ENCODE results near the gene FAM120A.

The FAM120A gene

GRCh38 chr9:93536874-93537273, 85.4 kb downstream of the FAM120A start:
- peaks cover 4% of the 10 kb centered on the region for H3K4me1 ChIP-seq (ENCODE audit: control insufficient read depth, insufficient read depth, low read length)
- no peaks in the 10 kb centered on the region for H3K9me3 ChIP-seq (ENCODE audit: control insufficient read depth, low read length)
- H3K27me3 ChIP-seq (replicated peaks; ENCODE audit: control insufficient read depth, insufficient read depth, low read length) = no peaks in the 10 kb centered on the region
- DNase-seq (ENCODE audit: low read depth) = no peak
- peaks cover 74% of the 10 kb centered on the region for H3K36me3 ChIP-seq (ENCODE audit: control insufficient read depth, insufficient read depth, low read length, severe bottlenecking)
- H3K4me3 ChIP-seq (ENCODE audit: low read length) = no peak overlapping the region
- H3K9ac ChIP-seq (ENCODE audit: low read length) = no peak overlapping the region

DNA sequence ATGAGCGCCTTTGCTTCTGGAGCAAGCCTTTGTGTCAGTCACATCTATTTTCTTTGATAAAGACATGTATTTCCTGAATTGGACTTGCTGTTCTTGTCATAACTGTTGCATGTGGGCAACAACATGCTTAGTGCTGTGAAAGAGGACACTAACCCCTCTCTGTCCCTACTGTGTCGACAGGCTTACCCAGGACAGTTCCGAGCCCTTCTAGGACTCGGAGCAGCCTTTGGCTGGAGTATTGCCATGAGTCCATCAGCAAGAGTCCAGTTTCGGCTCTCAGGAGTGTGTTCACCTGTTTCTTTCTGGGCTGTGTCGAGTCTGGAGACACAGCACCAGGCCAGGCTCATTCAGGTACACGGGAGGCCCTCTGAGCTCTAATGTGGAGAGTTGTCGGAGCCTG, 88.8 kb downstream of the FAM120A start:
- Histone ChIP-seq H3K27me3 (replicated peaks; ENCODE audit: control insufficient read depth, insufficient read depth, low read length) (no peaks in the 10 kb centered on the region), H3K4me1 (ENCODE audit: control insufficient read depth, insufficient read depth, low read length) (peaks cover 7% of the 10 kb centered on the region), H3K36me3 (ENCODE audit: control insufficient read depth, insufficient read depth, low read length, severe bottlenecking) (peaks cover 63% of the 10 kb centered on the region), H3K4me3 (ENCODE audit: low read length) (no peak overlapping the region), H3K9me3 (ENCODE audit: control insufficient read depth, low read length) (no peaks in the 10 kb centered on the region), H3K9ac (ENCODE audit: low read length) (no peak overlapping the region)
- DNase-seq (ENCODE audit: low read depth) = no peak

DNA sequence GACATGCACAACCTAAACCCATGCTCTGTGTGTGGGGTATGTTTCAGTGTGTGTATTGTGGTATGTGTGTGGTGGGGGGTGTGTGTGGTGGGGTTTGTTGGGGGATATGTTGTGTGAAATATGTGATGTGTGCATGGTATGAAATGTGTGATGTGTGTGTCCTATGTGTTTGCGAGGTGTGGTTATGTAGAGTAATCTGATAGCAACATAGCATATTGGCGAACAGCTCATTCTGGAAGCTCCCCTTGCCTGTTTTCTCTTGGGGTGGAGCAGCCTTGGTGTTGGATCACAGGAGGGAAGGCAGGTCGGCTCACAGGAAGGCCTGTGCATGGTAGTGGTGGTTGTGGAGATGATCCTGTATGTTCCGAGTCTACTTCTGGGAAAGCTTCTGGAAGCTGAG, 89.5 kb downstream of the FAM120A start:
- H3K27me3 ChIP-seq (replicated peaks; ENCODE audit: control insufficient read depth, insufficient read depth, low read length) = no peaks in the 10 kb centered on the region
- peaks cover 7% of the 10 kb centered on the region for H3K4me1 ChIP-seq (ENCODE audit: control insufficient read depth, insufficient read depth, low read length)
- peaks cover 61% of the 10 kb centered on the region for H3K36me3 ChIP-seq (ENCODE audit: control insufficient read depth, insufficient read depth, low read length, severe bottlenecking)
- no peak overlapping the region for H3K9ac ChIP-seq (ENCODE audit: low read length)
- DNase-seq (ENCODE audit: low read depth) = no peak
- no peak overlapping the region for H3K4me3 ChIP-seq (ENCODE audit: low read length)
- H3K9me3 ChIP-seq (ENCODE audit: control insufficient read depth, low read length) = no peaks in the 10 kb centered on the region

- no peak overlapping the region for H3K9ac ChIP-seq (ENCODE audit: low read length)
- H3K27me3 ChIP-seq (replicated peaks; ENCODE audit: control insufficient read depth, insufficient read depth, low read length) = no peaks in the 10 kb centered on the region
- H3K9me3 ChIP-seq (ENCODE audit: control insufficient read depth, low read length) = no peaks in the 10 kb centered on the region
- peaks cover 61% of the 10 kb centered on the region for H3K36me3 ChIP-seq (ENCODE audit: control insufficient read depth, insufficient read depth, low read length, severe bottlenecking)
- no peak for DNase-seq (ENCODE audit: low read depth)
- H3K4me3 ChIP-seq (ENCODE audit: low read length) = no peak overlapping the region
- peaks cover 7% of the 10 kb centered on the region for H3K4me1 ChIP-seq (ENCODE audit: control insufficient read depth, insufficient read depth, low read length)
Measured at GRCh38 chr9:93541581-93542349, 90.3 kb downstream of the FAM120A start.

DNA sequence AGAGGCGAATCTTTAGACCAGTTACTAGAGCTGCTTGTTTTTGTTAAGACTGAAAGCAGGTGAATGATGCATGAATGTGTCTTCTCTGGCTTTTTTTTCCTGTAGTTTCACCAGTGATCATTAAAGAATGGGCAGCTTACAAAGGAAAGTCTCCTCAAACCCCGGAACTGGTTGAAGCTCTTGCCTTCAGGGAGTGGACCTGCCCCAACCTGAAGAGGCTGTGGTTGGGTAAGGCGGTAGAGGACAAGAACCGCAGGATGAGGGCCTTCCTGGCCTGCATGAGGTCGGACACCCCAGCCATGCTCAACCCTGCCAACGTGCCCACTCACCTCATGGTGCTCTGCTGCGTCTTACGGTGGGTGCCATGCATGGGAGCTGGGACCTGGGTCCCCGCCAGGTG, 91.6 kb downstream of the FAM120A start:
- H3K9ac ChIP-seq (ENCODE audit: low read length) = no peak overlapping the region
- peaks cover 7% of the 10 kb centered on the region for H3K4me1 ChIP-seq (ENCODE audit: control insufficient read depth, insufficient read depth, low read length)
- no peaks in the 10 kb centered on the region for H3K9me3 ChIP-seq (ENCODE audit: control insufficient read depth, low read length)
- H3K36me3 ChIP-seq (ENCODE audit: control insufficient read depth, insufficient read depth, low read length, severe bottlenecking) = peaks cover 64% of the 10 kb centered on the region
- no peak for DNase-seq (ENCODE audit: low read depth)
- no peak overlapping the region for H3K4me3 ChIP-seq (ENCODE audit: low read length)
- no peaks in the 10 kb centered on the region for H3K27me3 ChIP-seq (replicated peaks; ENCODE audit: control insufficient read depth, insufficient read depth, low read length)

DNA sequence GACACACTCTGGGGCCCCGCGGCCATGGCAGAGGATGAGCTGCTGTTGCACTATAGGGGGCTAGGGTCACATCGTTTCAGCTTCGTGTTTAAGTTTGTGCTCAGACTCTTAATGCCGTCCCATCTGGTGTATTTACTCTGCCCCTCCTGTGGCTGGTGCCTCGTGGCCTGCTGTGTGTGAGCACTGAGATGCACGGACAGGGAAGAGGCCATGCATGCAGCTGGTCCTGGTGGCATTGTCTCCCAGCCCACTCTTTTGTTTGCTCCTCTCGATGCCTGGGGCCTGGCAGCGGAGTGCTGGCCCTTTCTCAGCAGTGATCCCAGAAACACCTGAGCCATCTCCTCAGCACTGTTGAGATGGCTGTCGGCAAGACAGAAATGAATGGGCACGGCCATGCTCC, 94.9 kb downstream of the FAM120A start:
- Histone ChIP-seq H3K9me3 (ENCODE audit: control insufficient read depth, low read length) (no peaks in the 10 kb centered on the region), H3K4me3 (ENCODE audit: low read length) (no peak overlapping the region), H3K27me3 (replicated peaks; ENCODE audit: control insufficient read depth, insufficient read depth, low read length) (no peaks in the 10 kb centered on the region), H3K9ac (ENCODE audit: low read length) (no peak overlapping the region), H3K4me1 (ENCODE audit: control insufficient read depth, insufficient read depth, low read length) (peaks cover 7% of the 10 kb centered on the region), H3K36me3 (ENCODE audit: control insufficient read depth, insufficient read depth, low read length, severe bottlenecking) (peaks cover 56% of the 10 kb centered on the region)
- DNase-seq (ENCODE audit: low read depth) = no peak

- Histone ChIP-seq H3K4me1 (ENCODE audit: control insufficient read depth, insufficient read depth, low read length) (no peaks in the 10 kb centered on the region), H3K27me3 (replicated peaks; ENCODE audit: control insufficient read depth, insufficient read depth, low read length) (no peaks in the 10 kb centered on the region), H3K9ac (ENCODE audit: low read length) (no peak overlapping the region), H3K9me3 (ENCODE audit: control insufficient read depth, low read length) (no peaks in the 10 kb centered on the region), H3K4me3 (ENCODE audit: low read length) (no peak overlapping the region), H3K36me3 (ENCODE audit: control insufficient read depth, insufficient read depth, low read length, severe bottlenecking) (peaks cover 67% of the 10 kb centered on the region)
- no peak for DNase-seq (ENCODE audit: low read depth)
Measured at GRCh38 chr9:93549611-93550010, 98.1 kb downstream of the FAM120A start.

- Histone ChIP-seq H3K4me1 (ENCODE audit: control insufficient read depth, insufficient read depth, low read length) (no peaks in the 10 kb centered on the region), H3K27me3 (replicated peaks; ENCODE audit: control insufficient read depth, insufficient read depth, low read length) (no peaks in the 10 kb centered on the region), H3K4me3 (ENCODE audit: low read length) (no peak overlapping the region), H3K36me3 (ENCODE audit: control insufficient read depth, insufficient read depth, low read length, severe bottlenecking) (peaks cover 71% of the 10 kb centered on the region), H3K9ac (ENCODE audit: low read length) (no peak overlapping the region), H3K9me3 (ENCODE audit: control insufficient read depth, low read length) (no peaks in the 10 kb centered on the region)
- no peak for DNase-seq (ENCODE audit: low read depth)
Measured at GRCh38 chr9:93552923-93553322, 101.4 kb downstream of the FAM120A start.

DNA sequence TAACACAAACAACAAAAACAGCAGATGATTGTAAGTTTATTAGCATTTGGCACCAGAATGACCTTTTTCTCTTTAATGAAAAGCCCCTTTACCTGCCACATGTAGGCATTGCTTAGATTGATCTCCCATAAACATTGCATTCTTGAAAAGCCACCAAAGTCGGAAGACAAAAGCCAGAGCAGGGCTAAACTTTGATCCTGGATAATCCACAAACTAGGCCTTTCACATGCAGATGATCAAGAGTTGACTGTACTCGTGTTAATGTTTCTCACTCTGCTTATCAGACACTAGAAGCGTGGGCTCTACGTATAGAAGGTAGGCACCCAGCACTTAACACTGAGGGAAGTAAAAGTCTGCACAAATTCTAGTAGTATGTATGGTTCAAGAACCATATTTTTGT, 103.9 kb downstream of the FAM120A start:
- Histone ChIP-seq H3K27me3 (replicated peaks; ENCODE audit: control insufficient read depth, insufficient read depth, low read length) (no peaks in the 10 kb centered on the region), H3K9me3 (ENCODE audit: control insufficient read depth, low read length) (no peaks in the 10 kb centered on the region), H3K9ac (ENCODE audit: low read length) (no peak overlapping the region), H3K36me3 (ENCODE audit: control insufficient read depth, insufficient read depth, low read length, severe bottlenecking) (peaks cover 93% of the 10 kb centered on the region), H3K4me3 (ENCODE audit: low read length) (no peak overlapping the region), H3K4me1 (ENCODE audit: control insufficient read depth, insufficient read depth, low read length) (no peaks in the 10 kb centered on the region)
- DNase-seq (ENCODE audit: low read depth) = no peak

DNA sequence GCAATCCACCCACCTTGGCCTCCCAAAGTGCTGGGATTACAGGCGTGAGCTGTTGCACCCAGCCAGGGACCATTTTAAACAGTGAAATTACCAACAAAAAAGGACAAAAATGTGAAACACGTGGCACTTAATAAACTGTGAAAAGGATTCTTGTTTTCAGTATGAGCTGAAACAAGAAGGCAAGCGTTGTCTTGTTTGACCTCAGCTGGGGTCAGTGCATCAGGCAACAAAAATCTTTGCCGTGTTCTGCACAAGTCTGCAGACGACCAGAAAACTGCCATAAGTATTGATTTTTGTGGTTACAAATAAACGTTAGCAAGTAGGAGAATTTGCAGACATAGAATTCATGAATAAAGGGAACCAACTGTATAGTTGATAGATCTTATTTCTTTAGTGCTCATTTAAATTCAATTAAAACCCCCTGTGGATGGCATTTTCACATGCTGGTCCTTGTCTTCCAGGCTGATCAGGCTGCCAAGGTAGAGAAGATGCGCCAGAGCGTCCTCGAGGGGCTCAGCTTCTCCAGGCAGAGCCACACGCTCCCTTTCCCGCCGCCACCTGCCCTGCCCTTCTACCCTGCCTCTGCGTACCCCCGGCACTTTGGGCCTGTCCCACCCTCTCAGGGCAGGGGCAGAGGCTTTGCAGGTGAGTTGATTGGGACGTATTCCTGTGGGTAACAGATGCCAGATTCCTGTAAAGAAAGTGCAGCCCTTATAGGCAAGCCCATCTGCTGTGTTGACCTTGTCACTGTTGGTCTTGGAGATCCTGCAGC, 106.1 kb downstream of the FAM120A start:
- Histone ChIP-seq H3K9ac (ENCODE audit: low read length) (no peak overlapping the region), H3K4me1 (ENCODE audit: control insufficient read depth, insufficient read depth, low read length) (no peaks in the 10 kb centered on the region), H3K9me3 (ENCODE audit: control insufficient read depth, low read length) (no peaks in the 10 kb centered on the region), H3K27me3 (replicated peaks; ENCODE audit: control insufficient read depth, insufficient read depth, low read length) (no peaks in the 10 kb centered on the region), H3K36me3 (ENCODE audit: control insufficient read depth, insufficient read depth, low read length, severe bottlenecking) (peaks cover 93% of the 10 kb centered on the region), H3K4me3 (ENCODE audit: low read length) (no peak overlapping the region)
- DNase-seq (ENCODE audit: low read depth) = no peak

DNA sequence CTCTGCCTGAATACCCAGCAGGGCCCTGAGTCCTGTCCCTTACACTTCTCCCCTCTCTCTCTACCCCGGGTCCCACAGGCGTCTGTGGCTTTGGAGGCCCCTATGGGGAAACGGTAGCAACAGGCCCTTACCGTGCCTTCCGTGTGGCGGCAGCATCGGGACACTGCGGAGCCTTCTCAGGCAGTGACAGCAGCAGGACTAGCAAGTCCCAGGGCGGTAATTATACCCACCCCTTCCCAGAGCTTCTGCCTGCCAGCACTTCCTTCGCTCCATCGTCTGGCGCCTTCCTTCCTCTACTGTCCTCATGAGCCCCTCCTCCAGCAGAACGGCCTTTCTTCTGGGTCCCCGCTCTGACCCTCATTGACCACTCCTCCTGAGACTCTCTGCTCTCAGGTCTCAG, 107.0 kb downstream of the FAM120A start:
- Histone ChIP-seq H3K9ac (ENCODE audit: low read length) (no peak overlapping the region), H3K36me3 (ENCODE audit: control insufficient read depth, insufficient read depth, low read length, severe bottlenecking) (peaks cover 93% of the 10 kb centered on the region), H3K9me3 (ENCODE audit: control insufficient read depth, low read length) (no peaks in the 10 kb centered on the region), H3K4me3 (ENCODE audit: low read length) (no peak overlapping the region), H3K27me3 (replicated peaks; ENCODE audit: control insufficient read depth, insufficient read depth, low read length) (no peaks in the 10 kb centered on the region), H3K4me1 (ENCODE audit: control insufficient read depth, insufficient read depth, low read length) (no peaks in the 10 kb centered on the region)
- DNase-seq (ENCODE audit: low read depth) = no peak

Measured in adipocyte (in vitro differentiated cells).